Tibial artery (tissue), 4 donors: Measurements from ENCODE around the gene MAP3K21.

Experiments
- DNase-seq, 2 donors: peaks; one replicate each; pipeline ENCODE4 v3.0.0-alpha.2; 2019
- H3K27ac ChIP-seq, 2 donors: fragments of 200-600 bp; sonication (generic) in 1 of 2; 1 replicate in 1 of 2; 2 replicates in 1 of 2; pipeline ENCODE4 v1.5.1; 2018 to 2019; ENCODE audit warnings: mild to moderate bottlenecking in 1 of 2
- H3K27me3 ChIP-seq, 2 donors: fragments of 200-600 bp; sonication (generic) in 1 of 2; one replicate each; pipeline versions ENCODE4 v1.5.1 to v1.6.0; 2016 to 2019
- H3K36me3 ChIP-seq, 3 donors: fragments of 200-600 bp; sonication (generic) in 2 of 3; one replicate each; pipeline ENCODE4 v1.5.1; 2016 to 2019; ENCODE audit warnings: mild to moderate bottlenecking in 2 of 3
- H3K4me1 ChIP-seq, 4 donors: fragments of 200-600 bp; sonication (generic) in 2 of 4; 1 replicate in 3 of 4; 2 replicates in 1 of 4; pipeline ENCODE4 v1.5.1; 2016 to 2019
- H3K4me3 ChIP-seq, 2 donors: fragments of 200-600 bp; sonication (generic) in 1 of 2; 1 replicate in 1 of 2; 2 replicates in 1 of 2; pipeline ENCODE4 v1.5.1; 2018 to 2019; ENCODE audit warnings: mild to moderate bottlenecking in 2 of 2
- H3K9me3 ChIP-seq, 3 donors: fragments of 200-600 bp; sonication (generic) in 1 of 3; one replicate each; pipeline ENCODE4 v1.5.1; 2016 to 2019
- intact Hi-C: fragments of 100-400 bp; cut with DNase I; formaldehyde crosslinking; loops from one replicate; pipeline ENCODE4 v1.15.0; 2023; ENCODE audit warnings: low total_unique reads
- TF ChIP-seq, protein P1 (sequence below), 2 experiments: fragments of 200-600 bp in 1 of 2; fragments of 450-650 bp in 1 of 2; IDR thresholded peaks; one replicate each; pipeline ENCODE4 v1.5.1; 2017 to 2019; ENCODE audit warnings: antibody characterized with exemption in 2 of 2, mild to moderate bottlenecking in 1 of 2, moderate library complexity in 1 of 2

The MAP3K21 gene

DNA sequence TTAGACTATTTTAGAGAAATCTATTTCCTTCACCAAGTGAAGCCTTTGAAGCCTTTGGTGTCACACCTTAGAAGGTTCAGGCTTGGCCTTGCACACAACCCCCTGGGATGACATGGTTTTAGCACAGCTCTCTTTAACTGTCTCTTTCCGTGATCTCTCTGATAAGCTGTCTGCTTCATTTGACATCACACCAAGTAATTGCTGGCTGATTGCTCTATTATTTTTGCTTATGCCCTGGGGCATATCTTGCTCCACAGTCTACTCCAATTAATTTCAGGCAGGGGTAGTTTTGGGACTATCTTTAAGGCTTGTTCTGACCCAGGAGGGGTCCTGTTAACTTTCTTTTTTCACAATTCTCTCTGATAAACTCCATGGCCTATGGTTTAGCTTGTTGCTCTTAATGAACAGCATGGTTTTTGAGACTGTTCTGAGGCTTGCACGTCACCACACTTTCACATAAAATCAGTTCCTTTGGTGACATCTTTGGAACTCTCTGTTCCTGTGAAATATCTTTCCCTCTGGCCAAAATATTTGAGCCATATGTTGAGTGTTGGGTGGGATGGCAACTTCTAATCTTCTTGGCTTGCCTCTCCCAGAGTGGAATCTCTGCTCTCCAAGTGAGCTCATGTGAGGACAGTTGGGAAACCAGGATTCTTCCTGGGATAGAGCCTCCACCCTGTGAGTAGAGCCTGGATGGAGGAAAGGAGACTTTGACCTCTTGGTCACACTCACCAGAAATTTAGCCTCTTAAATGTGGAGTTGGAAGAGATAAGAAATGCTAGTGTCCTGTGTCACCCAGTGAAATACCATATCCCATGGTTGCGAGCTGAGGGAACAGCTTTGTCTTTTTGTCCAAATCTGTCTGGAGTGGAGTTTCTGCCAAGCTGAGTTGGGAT lies 63.6 kb downstream of the MAP3K21 start:
- Histone ChIP-seq H3K4me3 (no peak overlapping the region), H3K36me3 (no peaks in the 10 kb centered on the region), H3K27ac (no peak overlapping the region), H3K4me1 (no peaks in the 10 kb centered on the region), H3K9me3 (no peaks in the 10 kb centered on the region), H3K27me3 (peaks cover 0 to 20% of the 10 kb centered on the region in 2 donors)
- no peak for DNase-seq
- intact Hi-C loops, result no loop called here
- TF ChIP-seq, protein P1, sequence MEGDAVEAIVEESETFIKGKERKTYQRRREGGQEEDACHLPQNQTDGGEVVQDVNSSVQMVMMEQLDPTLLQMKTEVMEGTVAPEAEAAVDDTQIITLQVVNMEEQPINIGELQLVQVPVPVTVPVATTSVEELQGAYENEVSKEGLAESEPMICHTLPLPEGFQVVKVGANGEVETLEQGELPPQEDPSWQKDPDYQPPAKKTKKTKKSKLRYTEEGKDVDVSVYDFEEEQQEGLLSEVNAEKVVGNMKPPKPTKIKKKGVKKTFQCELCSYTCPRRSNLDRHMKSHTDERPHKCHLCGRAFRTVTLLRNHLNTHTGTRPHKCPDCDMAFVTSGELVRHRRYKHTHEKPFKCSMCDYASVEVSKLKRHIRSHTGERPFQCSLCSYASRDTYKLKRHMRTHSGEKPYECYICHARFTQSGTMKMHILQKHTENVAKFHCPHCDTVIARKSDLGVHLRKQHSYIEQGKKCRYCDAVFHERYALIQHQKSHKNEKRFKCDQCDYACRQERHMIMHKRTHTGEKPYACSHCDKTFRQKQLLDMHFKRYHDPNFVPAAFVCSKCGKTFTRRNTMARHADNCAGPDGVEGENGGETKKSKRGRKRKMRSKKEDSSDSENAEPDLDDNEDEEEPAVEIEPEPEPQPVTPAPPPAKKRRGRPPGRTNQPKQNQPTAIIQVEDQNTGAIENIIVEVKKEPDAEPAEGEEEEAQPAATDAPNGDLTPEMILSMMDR (IDR thresholded peaks at IDR 0.05), result no peak

DNA sequence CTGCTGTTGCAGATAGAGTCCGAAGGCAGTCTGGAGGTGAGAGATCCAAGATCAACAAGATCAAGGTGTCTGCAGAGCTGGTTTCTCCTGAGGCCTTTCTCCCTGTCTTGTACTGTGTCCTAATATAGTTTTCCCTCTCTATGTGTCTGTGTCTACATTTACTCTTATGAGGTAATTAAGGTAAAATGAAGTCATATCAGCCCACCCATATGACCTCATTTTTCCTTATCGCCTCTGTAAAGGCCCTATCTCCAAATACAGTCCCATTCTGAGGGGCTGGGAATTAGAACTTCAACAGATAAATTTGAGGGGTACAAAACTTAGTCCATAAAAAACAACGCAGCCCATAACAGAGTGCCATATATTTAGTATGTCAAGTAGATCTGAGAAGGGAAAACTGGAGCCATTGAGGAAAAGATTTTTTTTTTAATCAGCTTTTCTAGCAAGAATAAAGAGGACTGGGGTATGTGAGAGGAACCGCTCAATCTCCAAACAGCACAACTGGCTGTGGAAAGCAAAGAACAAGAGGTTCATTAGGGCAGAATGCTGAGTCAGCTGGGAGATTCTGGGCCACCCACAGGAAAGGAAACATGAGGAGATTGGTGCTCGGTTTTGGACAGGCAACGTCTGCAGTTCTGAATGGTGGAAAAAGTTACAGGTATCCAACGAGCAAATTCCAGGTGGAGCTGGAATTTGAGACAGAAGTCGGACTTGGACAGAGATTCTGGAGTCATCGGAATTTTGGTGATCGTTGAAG lies 65.7 kb downstream of the MAP3K21 start:
- intact Hi-C loops, result no loop called here
- no peak for DNase-seq

DNA sequence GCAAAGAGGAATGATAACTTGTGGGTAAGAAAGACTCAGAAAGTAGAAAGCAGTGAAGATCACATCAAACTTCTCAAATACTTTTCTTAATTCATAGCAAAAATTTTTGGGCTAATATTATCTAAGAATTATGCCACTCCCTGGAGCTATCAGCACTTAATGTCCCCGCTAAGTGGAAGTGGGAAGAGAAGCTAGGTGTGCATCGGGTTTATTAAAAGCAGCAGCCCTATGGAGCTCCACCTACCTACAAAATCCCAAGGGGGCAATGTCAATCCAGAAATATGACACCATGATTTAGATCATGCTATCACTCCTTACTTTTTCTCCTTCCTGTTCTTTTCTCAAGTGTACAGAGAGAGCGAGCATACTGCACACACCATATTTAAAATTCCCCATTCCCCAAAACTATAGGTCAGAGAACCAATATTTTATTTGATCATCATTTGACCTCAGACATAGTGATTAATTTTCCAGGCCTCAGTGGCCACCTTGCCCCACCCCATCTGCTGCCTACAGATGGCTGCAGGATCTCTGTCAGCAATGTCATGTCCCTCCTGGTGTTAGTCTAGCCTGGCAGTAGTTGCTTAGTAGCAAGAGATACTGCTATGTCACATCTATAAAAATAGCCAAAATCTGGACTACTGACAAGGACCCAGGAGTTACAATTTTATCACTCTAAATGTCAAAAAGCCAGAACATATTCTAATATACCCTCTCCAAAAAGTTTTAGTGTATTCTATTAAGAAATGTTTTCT lies 66.6 kb downstream of the MAP3K21 start:
- DNase-seq, result no peak
- intact Hi-C loops, result no loop called here
- H3K4me1 ChIP-seq, result no peaks in the 10 kb centered on the region
- no peak overlapping the region for H3K27ac ChIP-seq
- peaks cover 0 to 23% of the 10 kb centered on the region in 2 donors for H3K27me3 ChIP-seq
- no peaks in the 10 kb centered on the region for H3K9me3 ChIP-seq
- H3K36me3 ChIP-seq, result no peaks in the 10 kb centered on the region
- no peak overlapping the region for H3K4me3 ChIP-seq
- TF ChIP-seq, protein P1 (IDR thresholded peaks at IDR 0.05), result no peak

More for the DNA sequence above, 65.7 kb downstream of the MAP3K21 start:
- Histone ChIP-seq H3K36me3 (no peaks in the 10 kb centered on the region), H3K4me3 (no peak overlapping the region), H3K27ac (no peak overlapping the region), H3K27me3 (peaks cover 0 to 23% of the 10 kb centered on the region in 2 donors), H3K9me3 (no peaks in the 10 kb centered on the region), H3K4me1 (no peaks in the 10 kb centered on the region)
- TF ChIP-seq, protein P1 (IDR thresholded peaks at IDR 0.05), result no peak

DNA sequence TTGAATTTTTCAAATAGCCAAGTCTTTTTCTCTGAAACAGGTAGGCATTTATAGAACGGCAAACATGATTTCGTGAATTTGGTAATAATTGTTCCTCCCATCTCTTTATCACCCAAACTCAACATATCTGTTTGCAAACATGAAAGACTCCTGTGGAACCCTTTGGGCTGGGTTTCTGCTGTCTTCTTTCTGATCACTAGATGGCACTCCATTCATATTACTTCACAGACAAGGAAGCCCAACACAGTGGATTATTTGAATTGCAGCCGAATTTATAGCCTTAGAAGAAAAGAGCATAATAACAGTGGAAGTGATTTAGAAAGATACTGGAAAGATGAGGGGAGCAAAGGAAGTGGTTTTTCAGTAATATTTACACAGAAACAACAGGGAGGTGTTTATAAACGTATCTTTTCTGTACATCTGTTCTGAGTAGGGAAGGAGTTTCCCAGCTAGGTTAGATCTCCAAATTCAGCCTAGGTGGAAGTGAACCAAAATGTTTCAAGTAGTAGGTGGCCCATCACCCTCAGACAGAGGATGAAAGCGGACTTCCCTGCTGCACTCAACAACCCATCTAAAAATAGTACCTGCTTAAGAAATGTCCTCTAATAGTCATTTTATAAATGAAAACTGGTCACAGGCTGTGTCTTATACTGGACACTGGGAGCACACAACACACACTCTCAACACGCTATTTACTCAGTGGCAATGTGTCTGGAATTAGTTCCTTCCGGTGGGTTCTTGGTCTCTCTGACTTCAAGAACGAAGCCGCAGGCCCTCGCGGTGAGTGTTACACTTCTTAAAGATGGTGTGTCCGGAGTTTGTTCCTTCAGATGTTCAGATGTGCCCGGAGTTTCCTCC lies 67.6 kb downstream of the MAP3K21 start:
- intact Hi-C loops, result no loop called here
- H3K27me3 ChIP-seq, result peaks cover 0 to 23% of the 10 kb centered on the region in 2 donors
- DNase-seq, result no peak

More for the DNA sequence above, 67.6 kb downstream of the MAP3K21 start:
- no peak overlapping the region for H3K4me3 ChIP-seq
- no peaks in the 10 kb centered on the region for H3K4me1 ChIP-seq
- TF ChIP-seq, protein P1 (IDR thresholded peaks at IDR 0.05), result peak; percentile 42 to 51
- H3K27ac ChIP-seq, result no peak overlapping the region
- H3K9me3 ChIP-seq, result no peaks in the 10 kb centered on the region
- H3K36me3 ChIP-seq, result no peaks in the 10 kb centered on the region
